ENCODE results near the gene IFT88.

Gene IFT88

GRCh38 chr13:20714563-20715329, 147.8 kb downstream of the IFT88 start:
- no peak for DNase-seq (ENCODE audit: low read depth in 3 of 3)

DNA sequence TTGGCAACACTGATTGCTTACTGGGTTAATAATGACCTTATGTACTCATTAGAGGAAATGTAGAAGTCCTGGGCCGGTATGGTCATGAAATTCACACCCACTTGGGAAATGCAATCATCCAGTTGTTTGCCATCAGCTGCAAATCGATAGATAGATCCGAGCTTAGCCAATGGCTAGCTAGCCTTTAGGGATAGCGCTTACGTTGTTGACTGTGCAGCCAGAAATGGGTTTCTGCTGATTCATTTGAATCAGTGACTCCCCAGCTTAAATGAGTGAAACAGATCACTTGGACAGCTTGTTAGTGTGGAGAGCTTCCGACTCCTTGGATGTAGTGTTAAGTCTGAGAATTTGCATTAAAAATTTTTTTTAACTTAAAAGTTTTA, 148.4 kb downstream of the IFT88 start:
- DNase-seq (ENCODE audit: low read depth in 3 of 3), result no peak

- DNase-seq (ENCODE audit: low read depth in 3 of 3), result no peak
Observed at GRCh38 chr13:20716951-20717350, 150.0 kb downstream of the IFT88 start.

DNA sequence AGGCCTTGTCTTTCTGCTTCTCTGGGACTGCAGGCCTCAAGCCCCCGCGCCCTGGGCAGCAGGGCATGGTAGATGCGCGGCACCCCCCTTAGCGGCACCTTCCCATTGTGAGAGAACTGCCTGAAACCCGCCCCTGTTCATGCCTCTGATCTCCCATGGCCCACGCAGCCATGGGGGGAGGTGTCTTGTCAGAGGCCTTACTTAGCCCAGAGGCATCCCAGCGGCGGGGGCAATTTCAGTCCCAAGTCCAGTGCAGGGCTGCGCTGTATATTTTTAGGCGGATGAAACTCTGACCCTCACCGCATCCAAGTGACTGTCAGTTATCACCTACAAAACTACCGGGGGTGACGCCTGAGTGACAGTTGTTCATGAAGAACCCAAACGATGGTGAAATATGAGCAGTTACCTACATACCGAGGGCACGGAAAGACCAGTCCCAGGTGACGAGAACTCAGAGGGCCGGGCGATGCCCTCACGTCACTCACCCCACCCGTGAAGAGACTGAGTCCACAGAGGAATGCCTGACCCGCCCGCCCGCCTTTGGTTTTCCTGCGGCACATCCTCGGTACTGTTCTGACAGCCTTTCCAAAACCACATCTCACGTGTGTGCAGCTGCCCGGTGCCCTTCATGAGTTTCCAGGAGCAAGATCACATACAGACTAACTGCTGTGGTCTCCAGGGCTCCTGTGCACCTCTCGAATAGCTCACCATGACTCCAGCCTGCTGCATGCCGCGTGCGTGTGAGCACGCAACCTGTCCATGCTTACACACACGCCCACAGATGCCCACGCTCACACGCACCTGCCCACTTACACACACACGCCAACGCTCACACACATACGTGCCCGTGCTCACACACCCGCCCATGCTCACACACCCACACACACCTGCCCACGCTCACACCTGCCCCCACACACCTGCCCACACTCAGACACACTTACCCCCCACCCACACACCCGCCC, 150.9 kb downstream of the IFT88 start:
- no peak for DNase-seq (ENCODE audit: low read depth in 3 of 3)

DNA sequence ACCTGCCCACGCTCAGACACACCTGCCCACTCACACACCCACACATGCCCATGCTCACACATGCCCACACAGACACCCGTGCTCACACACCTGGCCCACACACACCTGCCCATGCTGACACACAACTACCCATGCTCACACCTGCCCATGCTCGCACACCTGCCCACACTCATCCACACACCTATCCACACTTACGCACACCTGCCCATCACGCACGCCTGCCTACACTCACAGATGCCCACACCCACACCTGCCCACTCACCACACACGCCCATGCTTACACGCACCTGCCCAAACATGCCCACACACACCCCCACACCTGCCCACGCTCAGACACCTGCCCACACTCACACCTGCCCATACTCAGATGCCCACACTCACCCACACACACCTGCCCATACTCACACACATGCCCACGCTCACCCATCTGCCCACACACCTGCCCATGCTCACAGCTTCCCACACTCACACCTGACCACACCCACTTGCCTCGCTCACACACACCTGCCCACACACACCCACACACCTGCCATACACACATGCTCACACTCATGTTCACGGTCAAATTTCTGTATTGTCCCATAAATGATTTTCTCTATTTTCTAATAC, 152.1 kb downstream of the IFT88 start:
- no peak for DNase-seq (ENCODE audit: low read depth in 3 of 3)

DNA sequence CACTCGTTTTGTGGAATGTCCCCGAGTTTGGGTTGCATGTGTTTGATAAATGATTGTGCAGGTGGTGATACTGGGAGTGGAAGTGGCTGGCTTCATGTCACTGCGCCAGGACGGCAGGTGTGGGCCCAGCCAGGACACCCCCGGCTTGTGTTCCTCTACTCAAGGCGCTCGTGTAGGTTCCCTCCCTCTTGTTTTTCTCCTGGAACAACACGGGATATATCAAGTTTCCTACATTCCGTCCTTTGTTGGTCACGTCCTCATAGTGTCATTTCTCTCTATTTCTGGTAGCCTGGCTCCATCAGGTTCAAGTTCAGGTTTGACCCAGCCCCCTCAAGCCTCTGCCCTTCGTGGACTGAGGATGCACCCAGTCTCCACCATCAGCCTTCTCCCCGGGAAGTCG, 152.8 kb downstream of the IFT88 start:
- DNase-seq (ENCODE audit: low read depth in 3 of 3), result no peak

DNA sequence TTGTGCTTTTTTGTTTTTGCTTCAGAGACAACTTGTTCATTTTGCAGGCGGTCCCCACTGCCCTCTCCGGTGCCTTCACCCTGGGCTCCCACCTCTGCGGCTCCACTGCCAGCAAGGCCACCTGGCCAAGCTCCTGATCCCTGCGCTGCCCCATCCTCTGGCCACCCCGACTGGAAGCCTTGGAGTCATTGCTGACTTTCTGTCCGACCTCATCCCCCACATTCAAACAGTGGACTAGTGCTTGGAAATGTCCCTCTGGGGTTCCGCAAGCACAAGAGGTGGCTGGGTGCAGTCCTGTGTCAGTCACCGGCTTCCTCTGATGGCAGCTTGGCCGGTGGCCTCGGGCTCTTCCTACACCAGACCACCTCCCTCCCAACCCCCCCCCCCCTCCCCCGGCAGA, 153.5 kb downstream of the IFT88 start:
- no peak for DNase-seq (ENCODE audit: low read depth in 3 of 3)

DNA sequence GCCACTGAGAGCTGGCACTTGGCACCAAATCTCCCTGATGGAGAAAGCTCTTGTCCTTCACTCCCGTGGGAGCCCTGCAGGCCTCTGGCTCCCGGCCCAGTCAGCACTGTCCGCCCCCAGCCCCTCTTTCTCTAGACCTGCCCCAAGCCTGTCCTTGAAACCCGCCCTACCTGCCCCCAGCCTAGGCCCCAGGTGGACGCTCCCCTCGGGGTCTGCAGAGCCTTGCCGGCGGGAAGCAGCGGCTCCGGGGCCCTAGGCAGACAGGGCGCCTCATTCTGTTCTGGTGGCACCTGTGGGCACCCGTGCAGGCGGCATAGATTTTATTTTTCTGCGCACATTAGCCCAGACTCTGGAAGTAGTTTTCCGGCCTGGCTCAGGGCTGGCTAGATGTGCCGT, 154.1 kb downstream of the IFT88 start:
- no peak for DNase-seq (ENCODE audit: low read depth in 3 of 3)

- no peak for DNase-seq (ENCODE audit: low read depth in 3 of 3)
Observed at GRCh38 chr13:20721454-20722357, 154.7 kb downstream of the IFT88 start.

DNA sequence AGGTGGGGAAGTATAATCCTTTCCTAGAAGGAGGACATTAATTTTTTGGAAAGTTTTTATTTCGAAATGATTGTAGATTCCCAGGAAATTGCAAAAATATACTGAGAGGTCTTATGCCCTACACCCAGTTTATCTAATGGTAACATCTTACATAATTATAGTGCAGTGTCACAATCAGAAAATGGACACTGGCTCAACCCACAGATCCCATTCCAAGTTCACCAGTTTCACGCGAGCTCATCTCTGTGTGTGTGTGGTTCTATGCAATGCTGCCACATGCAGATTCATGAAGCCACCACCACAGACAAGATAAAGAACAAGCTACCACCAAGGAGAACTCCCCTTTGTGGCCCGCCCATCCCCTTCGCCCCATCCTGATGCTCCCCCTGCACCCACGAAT, 160.9 kb downstream of the IFT88 start:
- DNase-seq (ENCODE audit: low read depth in 3 of 3), result no peak

- no peak for DNase-seq (ENCODE audit: low read depth in 3 of 3)
Observed at GRCh38 chr13:20728579-20729311, 161.8 kb downstream of the IFT88 start.

GRCh38 chr13:20729633-20730585, 163.0 kb downstream of the IFT88 start:
- DNase-seq (ENCODE audit: low read depth in 3 of 3), result no peak

DNA sequence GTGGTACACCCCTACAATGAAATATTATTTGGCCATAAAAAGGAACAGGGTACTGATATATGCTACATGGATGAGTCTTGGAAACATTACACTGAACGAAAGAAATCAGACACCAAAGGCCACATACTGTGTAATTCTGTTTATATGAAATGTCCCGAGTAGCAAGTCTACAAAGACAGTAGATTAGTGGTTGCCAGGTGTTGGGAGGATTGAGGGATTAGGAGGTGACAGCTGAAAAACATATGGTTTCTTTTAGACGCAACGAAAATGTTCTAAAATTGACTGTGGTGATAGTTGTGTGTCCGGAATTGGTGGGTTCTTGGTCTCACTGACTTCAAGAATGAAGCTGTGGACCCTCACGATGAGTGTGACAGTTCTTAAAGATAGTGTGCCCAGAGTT, 171.7 kb downstream of the IFT88 start:
- DNase-seq (ENCODE audit: low read depth in 3 of 3), result no peak

- no peak for DNase-seq (ENCODE audit: low read depth in 3 of 3)
Observed at GRCh38 chr13:20740021-20740420, 173.1 kb downstream of the IFT88 start.
